Head of caudate nucleus (tissue), 42 donors: ENCODE data around the gene MUC5AC.
A peak's percentile ranks its signal among the peaks of the same experiment; 100 is the strongest.
"Not testable (repeated sequence)": the region's sequence is repeated elsewhere in the genome, so short reads cannot be mapped to it uniquely, and the experiment has no call there.

ENCODE experiments used
- DNase-seq, 42 donors: peaks; one replicate each; pipeline versions ENCODE4 v3.0.0 to v3.0.0-alpha.2; 2020 to 2021; ENCODE audit warnings: mixed read lengths in 7 of 42
- intact Hi-C: fragments of 100-400 bp; cut with DNase I; formaldehyde crosslinking; loops from one replicate; pipeline ENCODE4 v1.15.0; 2022

MUC5AC gene

DNA sequence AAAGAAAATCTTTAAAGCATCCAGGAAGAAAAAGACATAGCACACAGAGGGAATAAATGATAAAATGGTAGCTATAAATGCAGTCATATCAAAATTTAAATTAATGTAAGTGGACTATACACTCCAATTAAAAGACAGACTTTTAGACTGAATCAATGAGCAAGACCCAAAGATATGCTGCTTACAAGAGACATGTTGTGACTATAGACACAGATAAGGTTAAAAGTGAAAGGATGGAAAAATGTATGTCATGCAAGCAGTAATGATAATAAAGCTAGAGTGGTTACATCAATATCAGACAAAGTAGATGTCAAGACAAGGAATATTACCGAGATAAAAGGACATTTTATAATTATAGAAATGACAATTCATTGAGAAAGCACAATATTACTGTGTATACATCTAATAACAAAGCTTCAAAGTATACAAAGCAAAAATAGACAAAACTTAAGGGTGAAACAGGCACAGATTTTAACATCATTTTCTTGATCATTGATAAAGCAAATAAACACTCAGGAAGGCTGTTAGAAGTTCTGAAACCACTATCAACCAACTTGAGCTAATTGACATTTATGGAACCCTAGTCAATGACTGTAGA lies 22.8 kb upstream of the MUC5AC start:
- no peak for DNase-seq
- intact Hi-C loops, result no loop called here

GRCh38 chr11:1138097-1138496 lies 19.7 kb upstream of the MUC5AC start:
- DNase-seq, result peak in 41 of 42 donors; percentile 10 to 84 (median 56)
- intact Hi-C loops, result no loop called here

GRCh38 chr11:1139441-1140083 lies 18.2 kb upstream of the MUC5AC start:
- DNase-seq, result peak in 4 of 42 donors; percentile 0 to 15 (median 2)
- intact Hi-C loops, result no loop called here

GRCh38 chr11:1140642-1141490 lies 16.9 kb upstream of the MUC5AC start:
- intact Hi-C loops, result no loop called here
- peak in 12 of 42 donors; percentile 0 to 26 (median 8) for DNase-seq

DNA sequence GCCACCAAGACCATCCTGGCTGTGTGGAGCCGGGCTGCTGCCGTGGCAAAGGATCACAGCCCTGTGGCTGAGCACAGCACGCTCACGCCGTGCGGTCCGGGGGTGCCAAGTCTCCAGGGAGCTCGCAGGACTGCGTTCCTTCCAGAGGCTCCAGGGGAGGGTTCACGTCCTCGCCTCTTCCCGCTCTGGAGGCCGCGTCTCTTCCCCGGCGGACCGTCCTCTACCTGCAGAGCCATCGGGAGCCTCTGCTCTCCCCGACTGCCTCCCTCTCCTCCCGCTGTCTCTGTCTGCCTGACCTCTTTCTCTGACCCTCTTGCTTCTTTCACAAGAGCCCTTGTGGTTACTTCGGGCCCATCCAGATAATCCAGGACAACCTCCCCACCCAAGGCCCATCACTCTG lies 11.4 kb upstream of the MUC5AC start:
- intact Hi-C loops, result no loop called here
- peak in 3 of 42 donors; percentile 7 to 14 (median 10) for DNase-seq

DNA sequence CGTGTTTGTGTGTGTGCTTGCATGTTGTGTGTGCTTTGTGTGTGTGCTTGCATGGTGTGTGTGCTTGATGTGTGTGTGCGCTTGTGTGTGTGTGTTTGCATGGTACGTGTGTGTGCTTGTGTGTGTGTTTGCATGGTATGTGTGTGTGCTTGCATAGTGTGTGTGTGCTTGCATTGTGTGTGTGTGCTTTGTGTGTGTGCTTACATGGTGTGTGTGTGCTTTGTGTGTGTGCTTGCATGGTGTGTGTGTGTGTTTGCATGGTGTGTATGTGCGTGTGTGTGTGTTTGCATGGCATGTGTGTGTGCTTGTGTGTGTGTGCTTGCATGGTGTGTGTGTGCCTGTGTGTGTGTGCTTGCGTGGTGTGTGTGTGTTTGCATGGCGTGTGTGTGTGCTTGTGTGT lies 10.0 kb upstream of the MUC5AC start:
- intact Hi-C loops, result no loop called here
- no peak for DNase-seq

DNA sequence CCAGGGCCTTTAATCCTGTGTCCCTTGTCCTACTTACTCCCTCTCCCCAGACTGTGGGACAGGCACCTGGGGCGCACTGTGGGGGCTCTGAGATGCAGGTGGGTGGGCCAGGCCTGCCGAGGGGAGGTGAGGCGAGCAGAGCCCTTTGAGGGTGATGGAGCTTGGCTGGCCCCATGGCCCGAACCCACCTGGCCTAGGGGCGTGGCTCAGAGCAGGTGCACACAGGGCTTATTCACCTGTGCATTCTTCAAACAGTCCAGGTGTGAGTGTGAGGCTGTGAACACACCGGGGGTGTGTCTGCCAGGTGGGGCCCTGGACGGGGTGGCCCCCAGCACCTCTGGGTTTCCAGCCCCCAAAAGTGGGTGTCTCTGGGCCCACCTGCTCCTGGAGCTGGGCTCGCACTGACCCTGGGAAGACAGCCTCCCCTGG lies 9.0 kb upstream of the MUC5AC start:
- intact Hi-C loops, result no loop called here
- DNase-seq, result peak in 6 of 42 donors; percentile 0 to 13 (median 4)

DNA sequence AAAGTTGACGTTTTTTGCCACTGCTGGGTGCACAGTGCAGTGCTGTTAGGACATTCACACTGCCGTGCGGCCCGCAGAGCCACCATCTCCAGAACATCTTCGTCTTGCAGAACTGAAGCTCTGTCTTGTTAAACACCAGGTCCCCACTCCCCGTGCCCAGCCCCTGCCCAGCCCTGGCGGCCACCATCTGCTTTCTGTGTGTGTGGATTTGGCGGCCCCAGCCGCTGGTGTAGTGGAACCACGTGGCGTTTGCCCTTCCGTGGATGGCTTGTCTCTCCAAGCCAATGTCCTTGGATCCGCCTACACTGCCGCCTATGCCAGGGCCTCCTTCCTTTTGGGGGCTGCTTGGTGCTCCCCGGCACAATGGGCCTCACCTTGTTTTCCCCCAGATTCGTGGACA lies 8.2 kb upstream of the MUC5AC start:
- intact Hi-C loops, result no loop called here
- DNase-seq, result peak in 10 of 42 donors; percentile 1 to 42 (median 15)

GRCh38 chr11:1150116-1150515 lies 7.6 kb upstream of the MUC5AC start:
- peak in 6 of 42 donors; percentile 0 to 16 (median 8) for DNase-seq
- intact Hi-C loops, result no loop called here

GRCh38 chr11:1150769-1151365 lies 6.9 kb upstream of the MUC5AC start:
- peak in 7 of 42 donors; percentile 1 to 29 (median 8) for DNase-seq
- intact Hi-C loops, result no loop called here

DNA sequence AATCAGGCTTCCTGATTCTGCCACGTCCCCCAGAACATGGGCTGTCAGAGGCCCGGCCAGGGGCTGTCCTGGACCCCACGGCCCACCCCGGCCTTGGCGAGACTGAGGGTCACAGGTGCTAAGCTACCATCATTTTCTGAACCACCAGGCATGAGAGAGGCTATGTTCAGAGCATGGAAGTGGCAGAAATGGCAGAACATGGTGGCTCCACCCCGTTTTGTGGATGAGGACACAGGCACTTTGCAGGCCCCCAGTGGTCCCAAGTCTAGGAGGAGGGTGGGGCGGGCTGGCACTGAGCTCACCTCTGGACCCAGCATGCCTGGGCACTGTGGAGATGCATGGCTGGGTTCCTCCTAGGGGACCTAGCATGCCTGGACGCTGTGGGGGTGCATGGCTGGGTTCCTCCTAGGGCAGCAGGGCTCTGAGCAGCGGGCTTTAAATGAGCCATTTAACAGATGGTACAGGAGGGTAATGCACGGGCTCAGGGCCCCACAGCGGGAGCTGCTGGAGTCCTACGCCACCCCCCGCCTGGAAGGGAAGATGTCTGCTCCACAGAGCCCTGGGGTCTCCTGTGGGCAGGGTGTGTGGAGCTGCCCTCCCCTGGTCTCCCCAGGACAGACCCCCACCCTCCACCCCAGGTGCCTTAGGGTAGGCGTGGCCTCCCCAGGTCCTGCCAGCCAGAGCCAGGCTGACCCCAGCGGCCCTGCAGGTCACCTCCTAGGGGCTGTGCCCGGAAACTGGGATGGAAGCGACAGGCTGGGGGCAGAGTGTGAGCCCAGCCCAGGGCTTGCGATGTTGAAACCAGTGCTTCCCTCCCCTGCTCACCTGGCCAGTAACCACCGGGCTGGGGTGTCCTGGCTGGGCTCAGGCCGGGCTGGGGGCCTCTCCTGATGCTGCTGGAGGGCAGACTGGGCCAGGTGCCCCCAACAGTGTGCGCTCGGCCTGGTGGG lies 6.1 kb upstream of the MUC5AC start:
- DNase-seq, result peak in 8 of 42 donors; percentile 0 to 32 (median 18)
- intact Hi-C loops, result no loop called here

- intact Hi-C loops, result no loop called here
- DNase-seq, result peak in 8 of 42 donors; percentile 5 to 36 (median 11)
These were observed 5.2 kb upstream of the MUC5AC start for GRCh38 chr11:1152316-1153104.

GRCh38 chr11:1153105-1153950 lies 4.4 kb upstream of the MUC5AC start:
- DNase-seq, result peak in 8 of 42 donors; percentile 6 to 32 (median 10)
- intact Hi-C loops, result no loop called here

- intact Hi-C loops, result no loop called here
- peak in 11 of 42 donors; percentile 8 to 59 (median 17) for DNase-seq
These were observed 3.7 kb upstream of the MUC5AC start for GRCh38 chr11:1153951-1154493.

DNA sequence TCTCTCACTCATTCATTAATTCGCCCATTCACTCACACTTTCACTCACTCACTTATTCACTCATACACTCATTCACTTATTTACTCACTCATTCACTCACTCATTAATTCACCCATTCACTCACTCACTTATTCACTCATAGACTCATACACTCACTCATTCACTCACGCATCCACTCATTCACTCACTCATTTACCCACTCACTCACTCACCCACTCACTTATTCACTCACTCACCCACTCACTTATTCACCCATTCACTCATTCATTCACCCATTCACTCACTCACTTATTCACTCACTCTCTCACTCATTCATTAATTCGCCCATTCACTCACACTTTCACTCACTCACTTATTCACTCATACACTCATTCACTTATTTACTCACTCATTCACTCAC lies 3.1 kb upstream of the MUC5AC start:
- intact Hi-C loops, result not testable (repeated sequence)

GRCh38 chr11:1155274-1155693 lies 2.5 kb upstream of the MUC5AC start:
- no peak for DNase-seq
- intact Hi-C loops, result no loop called here

More for the DNA sequence above, 3.1 kb upstream of the MUC5AC start:
- not testable (repeated sequence) for DNase-seq
